ENCODE data around the gene SPRED3. TPM values are rescaled to one million over a fixed set of nuclear protein-coding genes. Genes with fewer than 3 reads are reported as not detected.

Gene SPRED3
- total RNA-seq, 2 donors from 2014 or later, result 5.3 to 10.0 TPM

DNA sequence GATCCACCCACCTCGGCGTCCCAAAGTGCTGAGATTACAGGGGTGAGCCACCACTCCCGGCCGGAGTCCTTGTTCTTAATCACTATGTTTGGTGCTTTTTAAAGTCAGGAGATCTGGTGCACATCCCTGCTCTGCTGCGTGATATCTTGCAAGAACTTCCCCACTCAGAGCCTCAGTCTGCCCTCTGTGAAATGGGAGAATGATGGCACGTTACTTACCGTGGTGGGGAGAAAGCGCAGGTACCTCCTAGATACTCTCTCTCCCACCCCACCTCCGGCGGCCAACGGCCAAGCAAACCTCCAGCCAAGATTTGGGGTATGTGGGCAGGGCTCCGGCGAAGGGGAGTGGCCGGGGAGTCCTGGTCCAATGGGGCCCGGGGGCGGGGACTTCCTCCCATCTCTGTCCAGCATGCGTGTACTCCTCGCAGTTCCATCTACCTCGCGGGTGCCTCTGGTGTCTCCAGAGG lies 44.8 kb downstream of the SPRED3 start, which contains the start of gene RYR1:
Gene RYR1, plus strand, starts transcription at position 424 of the 466 bp plus-strand sequence. CDS start 139 bp downstream, outside the sequence.
- Mint-ChIP-seq H3K27me3 (ENCODE audit: insufficient read depth) (peaks cover 13% of the 10 kb centered on the region), H3K27ac (no peak within 1 kb of the TSS), H3K36me3 (ENCODE audit: low read depth) (no peaks in the 10 kb centered on the region), H3K4me3 (peak within 1 kb of the TSS; percentile 41), H3K4me1 (peaks cover 4% of the 10 kb centered on the region), H3K9me3 (no peaks in the 10 kb centered on the region)
- Histone ChIP-seq H3K4me1 (ENCODE audit: control insufficient read depth, insufficient read depth, low read length) (no peaks in the 10 kb centered on the region), H3K27ac (ENCODE audit: low read depth, low read length) (no peak within 1 kb of the TSS), H3K9ac (ENCODE audit: extremely low read depth, low read length, poor library complexity, severe bottlenecking) (no peak within 1 kb of the TSS), H3K36me3 (ENCODE audit: control insufficient read depth, insufficient read depth, low read length) (no peaks in the 10 kb centered on the region), H3K9me3 (ENCODE audit: control insufficient read depth, low read length) (no peaks in the 10 kb centered on the region), H3K27me3 (ENCODE audit: control insufficient read depth, insufficient read depth, low read length, poor library complexity, severe bottlenecking) (peaks cover 10% of the 10 kb centered on the region), H3K4me3 (ENCODE audit: low read length) (no peak within 1 kb of the TSS)
- DNase-seq, result peak; percentile 96
- 25 to 72% methylated on average over 5 to 20 of the region's 20 CpGs for WGBS, 2 experiments (ENCODE audit: insufficient coverage in 1 of 2, insufficient read length in 1 of 2)
- TF ChIP-seq, protein P1, sequence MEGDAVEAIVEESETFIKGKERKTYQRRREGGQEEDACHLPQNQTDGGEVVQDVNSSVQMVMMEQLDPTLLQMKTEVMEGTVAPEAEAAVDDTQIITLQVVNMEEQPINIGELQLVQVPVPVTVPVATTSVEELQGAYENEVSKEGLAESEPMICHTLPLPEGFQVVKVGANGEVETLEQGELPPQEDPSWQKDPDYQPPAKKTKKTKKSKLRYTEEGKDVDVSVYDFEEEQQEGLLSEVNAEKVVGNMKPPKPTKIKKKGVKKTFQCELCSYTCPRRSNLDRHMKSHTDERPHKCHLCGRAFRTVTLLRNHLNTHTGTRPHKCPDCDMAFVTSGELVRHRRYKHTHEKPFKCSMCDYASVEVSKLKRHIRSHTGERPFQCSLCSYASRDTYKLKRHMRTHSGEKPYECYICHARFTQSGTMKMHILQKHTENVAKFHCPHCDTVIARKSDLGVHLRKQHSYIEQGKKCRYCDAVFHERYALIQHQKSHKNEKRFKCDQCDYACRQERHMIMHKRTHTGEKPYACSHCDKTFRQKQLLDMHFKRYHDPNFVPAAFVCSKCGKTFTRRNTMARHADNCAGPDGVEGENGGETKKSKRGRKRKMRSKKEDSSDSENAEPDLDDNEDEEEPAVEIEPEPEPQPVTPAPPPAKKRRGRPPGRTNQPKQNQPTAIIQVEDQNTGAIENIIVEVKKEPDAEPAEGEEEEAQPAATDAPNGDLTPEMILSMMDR (conservative IDR thresholded peaks at IDR 0.05), result no peak

DNA sequence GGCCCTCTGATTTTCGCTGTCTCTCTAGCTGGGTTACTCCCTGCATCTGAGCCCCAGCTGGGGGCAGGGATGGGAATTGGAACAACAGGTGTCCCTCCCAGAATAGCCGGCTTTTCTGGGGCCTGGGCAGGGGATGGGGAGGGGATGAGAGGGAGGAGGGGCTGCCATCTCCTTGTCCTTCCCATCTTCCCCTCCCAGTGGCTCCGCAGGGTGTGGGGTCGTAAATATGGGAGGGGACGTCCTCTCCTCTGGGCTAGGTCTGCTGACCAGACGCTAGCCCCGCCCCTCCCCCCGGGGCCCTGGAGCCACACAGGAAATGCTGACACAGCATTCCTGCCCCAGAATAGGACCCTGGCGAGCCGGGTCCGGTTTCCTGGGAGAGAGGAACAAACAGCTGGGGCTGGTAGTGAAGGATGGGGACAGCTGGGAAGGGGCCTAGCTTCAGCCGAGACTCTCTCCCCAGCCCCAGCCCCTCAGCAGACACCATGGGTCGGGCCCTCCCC lies 46.1 kb downstream of the SPRED3 start:
- no peaks in the 10 kb centered on the region for H3K9me3 ChIP-seq (ENCODE audit: control insufficient read depth, low read length)
- H3K27ac ChIP-seq (ENCODE audit: low read depth, low read length), result peak overlapping the region; percentile 41
- Mint-ChIP-seq H3K4me1 (peaks cover 4% of the 10 kb centered on the region), H3K4me3 (peak overlapping the region; percentile 41), H3K27ac (no peak overlapping the region), H3K27me3 (ENCODE audit: insufficient read depth) (peaks cover 13% of the 10 kb centered on the region), H3K36me3 (ENCODE audit: low read depth) (no peaks in the 10 kb centered on the region), H3K9me3 (no peaks in the 10 kb centered on the region)
- DNase-seq, result peak; percentile 88
- no peak overlapping the region for H3K4me3 ChIP-seq (ENCODE audit: low read length)
- H3K4me1 ChIP-seq (ENCODE audit: control insufficient read depth, insufficient read depth, low read length), result no peaks in the 10 kb centered on the region
- peaks cover 10% of the 10 kb centered on the region for H3K27me3 ChIP-seq (ENCODE audit: control insufficient read depth, insufficient read depth, low read length, poor library complexity, severe bottlenecking)
- TF ChIP-seq, protein P1 (conservative IDR thresholded peaks at IDR 0.05), result no peak
- no peak overlapping the region for H3K9ac ChIP-seq (ENCODE audit: extremely low read depth, low read length, poor library complexity, severe bottlenecking)
- H3K36me3 ChIP-seq (ENCODE audit: control insufficient read depth, insufficient read depth, low read length), result no peaks in the 10 kb centered on the region
- 19 to 28% methylated on average over 5 to 12 of the region's 13 CpGs for WGBS, 2 experiments (ENCODE audit: insufficient coverage in 1 of 2, insufficient read length in 1 of 2)

DNA sequence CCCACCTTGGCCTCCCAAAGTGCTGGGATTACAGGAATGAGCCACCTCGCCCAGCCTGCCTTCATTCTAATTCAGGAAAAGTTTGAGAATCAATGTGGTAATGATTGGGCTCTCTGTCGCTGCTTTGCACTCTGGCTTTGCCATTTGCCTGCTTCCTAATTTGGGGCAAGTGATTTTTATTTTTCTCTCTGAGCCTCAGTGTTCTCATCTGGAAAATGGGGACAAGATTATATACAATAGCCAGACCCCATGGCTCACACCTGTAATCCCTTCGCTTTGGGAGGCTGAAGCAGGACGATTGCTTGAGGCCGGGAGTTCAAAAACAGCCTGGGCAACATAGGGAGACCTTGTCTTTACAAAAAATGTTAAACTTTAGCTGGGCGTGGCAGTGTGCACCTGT lies 48.8 kb downstream of the SPRED3 start:
- no peaks in the 10 kb centered on the region for H3K4me1 ChIP-seq (ENCODE audit: control insufficient read depth, insufficient read depth, low read length)
- H3K9ac ChIP-seq (ENCODE audit: extremely low read depth, low read length, poor library complexity, severe bottlenecking), result no peak overlapping the region
- no peak overlapping the region for H3K27ac ChIP-seq (ENCODE audit: low read depth, low read length)
- no peaks in the 10 kb centered on the region for H3K36me3 ChIP-seq (ENCODE audit: control insufficient read depth, insufficient read depth, low read length)
- no peaks in the 10 kb centered on the region for H3K9me3 Mint-ChIP-seq
- H3K4me3 ChIP-seq (ENCODE audit: low read length), result no peak overlapping the region
- TF ChIP-seq, protein P1 (conservative IDR thresholded peaks at IDR 0.05), result no peak
- H3K9me3 ChIP-seq (ENCODE audit: control insufficient read depth, low read length), result no peaks in the 10 kb centered on the region
- H3K27me3 ChIP-seq (ENCODE audit: control insufficient read depth, insufficient read depth, low read length, poor library complexity, severe bottlenecking), result peaks cover 10% of the 10 kb centered on the region
- peaks cover 13% of the 10 kb centered on the region for H3K27me3 Mint-ChIP-seq (ENCODE audit: insufficient read depth)
- H3K27ac Mint-ChIP-seq, result no peak overlapping the region
- H3K36me3 Mint-ChIP-seq (ENCODE audit: low read depth), result no peaks in the 10 kb centered on the region
- H3K4me1 Mint-ChIP-seq, result peaks cover 7% of the 10 kb centered on the region
- DNase-seq, result no peak
- 91 to 93% methylated on average over 6 of the region's 6 CpGs for WGBS, 2 experiments (ENCODE audit: insufficient coverage in 1 of 2, insufficient read length in 1 of 2)
- no peak overlapping the region for H3K4me3 Mint-ChIP-seq
